Panc1 (cell line): ENCODE results near the gene GDE1. TPM values are rescaled to one million over a fixed set of nuclear protein-coding genes. Genes with fewer than 3 reads are reported as not detected.
A peak's percentile ranks its signal among the peaks of the same experiment; 100 is the strongest.

Source experiments
- ATAC-seq: fragments of 200-7000 bp; cut with Tn5 transposase; 2 replicates; pipeline ENCODE4 v1.9.1; 2020; ENCODE audit warnings: mild to moderate bottlenecking, moderate library complexity
- BruUV-seq: library from RNA; stranded (reverse); fragments of 400-500 nt; replicated peaks from 2 replicates; lab custom pipeline; 2021; lab: Mats Ljungman, UMichigan
- CTCF ChIA-PET: fragments of 300-600 bp; sonication (Branson Sonifier 250); formaldehyde crosslinking; loops from one replicate; lab custom pipeline; 2022; ENCODE audit warnings: antibody characterized with exemption; lab: Charles Lee
- POLR2A ChIA-PET: fragments of 300-600 bp; sonication (Branson Sonifier 250); formaldehyde crosslinking; loops from one replicate; lab custom pipeline; 2022; ENCODE audit warnings: antibody characterized with exemption; lab: Charles Lee
- DNase-seq: peaks from one replicate; pipeline ENCODE4 v3.0.0-alpha.2; 2010; ENCODE audit warnings: low read depth, low spot score
- H3K27ac ChIP-seq: 2 replicates; pipeline ENCODE4 v1.5.1; 2011; ENCODE audit warnings: mild to moderate bottlenecking, low read length, inconsistent platforms
- H3K27me3 ChIP-seq: fragments of 200-500 bp; sonication (Bioruptor generic); 2 replicates; pipeline ENCODE4 v1.6.0; 2014; ENCODE audit warnings: low read length, inconsistent platforms; ENCODE audit not compliant: control insufficient read depth, insufficient read depth
- H3K36me3 ChIP-seq: fragments of 200-500 bp; sonication (Bioruptor generic); 2 replicates; pipeline ENCODE4 v1.5.1; 2014; ENCODE audit warnings: inconsistent platforms, mild to moderate bottlenecking, low read length, moderate library complexity; ENCODE audit not compliant: control insufficient read depth, insufficient read depth
- H3K4me1 ChIP-seq: 2 replicates; pipeline ENCODE4 v1.5.1; 2011; ENCODE audit warnings: inconsistent platforms, mild to moderate bottlenecking, low read length, moderate library complexity; ENCODE audit not compliant: control insufficient read depth, insufficient read depth
- H3K4me3 ChIP-seq, 2 experiments: 2 replicates each; pipeline ENCODE4 v1.5.1; 2011 to 2012; ENCODE audit warnings: low read depth in 2 of 2, low read length in 2 of 2, mild to moderate bottlenecking in 2 of 2, inconsistent platforms in 1 of 2, moderate library complexity in 1 of 2
- H3K9me3 ChIP-seq: fragments of 200-500 bp; sonication (Bioruptor generic); 2 replicates; pipeline ENCODE4 v1.5.1; 2014; ENCODE audit warnings: low read depth, mild to moderate bottlenecking, inconsistent platforms, low read length, moderate library complexity; ENCODE audit not compliant: control insufficient read depth, insufficient read depth
- CTCF ChIP-seq: fragments of 450-650 bp; IDR thresholded peaks from 2 replicates; pipeline ENCODE4 v1.5.1; 2017; ENCODE audit warnings: mild to moderate bottlenecking
- POLR2AphosphoS5 ChIP-seq: IDR thresholded peaks from 2 replicates; pipeline ENCODE4 v1.6.1; 2012; ENCODE audit warnings: mild to moderate bottlenecking, low read depth, low read length, moderate library complexity
- REST ChIP-seq, 2 experiments: IDR thresholded peaks; 2 replicates each; pipeline ENCODE4 v1.6.1; 2011 to 2012; ENCODE audit warnings: low read depth in 2 of 2, control low read depth in 1 of 2, low read length in 1 of 2, mild to moderate bottlenecking in 1 of 2, moderate library complexity in 1 of 2; ENCODE audit not compliant: insufficient read depth in 1 of 2
- SIN3A ChIP-seq: IDR thresholded peaks from 2 replicates; pipeline ENCODE4 v1.6.1; 2012; ENCODE audit warnings: low read depth, mild to moderate bottlenecking, low read length, moderate library complexity, borderline replicate concordance; ENCODE audit not compliant: insufficient read depth
- TCF7L2 ChIP-seq: IDR thresholded peaks from 2 replicates; pipeline ENCODE4 v1.6.1; 2011; ENCODE audit warnings: mild to moderate bottlenecking, low read depth, low read length, inconsistent platforms
- in situ Hi-C: cut with HindIII; loops from 2 replicates; pipeline ENCODE4 v1.10.0; 2016; ENCODE audit warnings: low sequenced_read_pairs, low pct_unique_long_range_greater_than_20kb
- intact Hi-C: fragments of 100-400 bp; cut with micrococcal nuclease; formaldehyde crosslinking; loops from one replicate; pipeline ENCODE4 v1.10.0; 2022; ENCODE audit not compliant: unreplicated experiment
- total RNA-seq: library from RNA; stranded (reverse); gene quantifications from one replicate; pipeline ENCODE4 v1.2.1, GENCODE V29; 2021; ENCODE audit not compliant: unreplicated experiment

Gene GDE1
- total RNA-seq, 1 experiment from 2014 or later: 135 TPM

- Histone ChIP-seq H3K27me3 (no peaks in the 10 kb centered on the region), H3K4me3 (peak overlapping the region; percentile 85 to 88), H3K27ac (peak overlapping the region; percentile 91), H3K4me1 (peaks cover 27% of the 10 kb centered on the region), H3K36me3 (peaks cover 9% of the 10 kb centered on the region), H3K9me3 (no peaks in the 10 kb centered on the region)
- in situ Hi-C loops: no loop called here
- TF ChIP-seq POLR2AphosphoS5 (no peak), CTCF (no peak), TCF7L2 (no peak), SIN3A (no peak), REST (IDR thresholded peaks at IDR 0.05; ENCODE audit: insufficient read depth in 1 of 2, low read depth in 2 of 2, low read length in 1 of 2) (no peak)
- DNase-seq (peak; percentile 20), ATAC-seq (no peak)
- ChIA-PET POLR2A (interaction anchor here (1.1 kb wide), 1 partner anchor 411 kb away, joined by 5 read pairs; no protein-coding TSS in a partner anchor), CTCF (interaction anchor here (0.6 to 0.7 kb wide), 2 partner anchors 28 to 264 kb away, joined by 4 to 8 read pairs; no protein-coding TSS in a partner anchor)
- intact Hi-C loops: no loop called here
- BruUV-seq: TSS peak; percentile 80
Measured at GRCh38 chr16:19520861-19521331, 1.0 kb downstream of the GDE1 start.

GRCh38 chr16:19518388-19518787 is 3.5 kb downstream of the GDE1 start:
- H3K4me3 ChIP-seq: no peak overlapping the region
- POLR2A ChIA-PET: no interaction called here
- no peak overlapping the region for H3K27ac ChIP-seq
- CTCF ChIA-PET: no interaction called here
- BruUV-seq: no TSS peak
- H3K36me3 ChIP-seq: peaks cover 18% of the 10 kb centered on the region
- no peaks in the 10 kb centered on the region for H3K9me3 ChIP-seq
- intact Hi-C loops (no loop called here), in situ Hi-C loops (no loop called here)
- DNase-seq (no peak), ATAC-seq (no peak)
- no peaks in the 10 kb centered on the region for H3K27me3 ChIP-seq
- H3K4me1 ChIP-seq: peaks cover 15% of the 10 kb centered on the region
- TF ChIP-seq SIN3A: no peak
- TF ChIP-seq TCF7L2: no peak
- TF ChIP-seq REST (IDR thresholded peaks at IDR 0.05; ENCODE audit: insufficient read depth in 1 of 2, low read depth in 2 of 2, low read length in 1 of 2): no peak
- no peak for TF ChIP-seq POLR2AphosphoS5
- no peak for TF ChIP-seq CTCF
